Activated T-cell treated with anti-CD3 and anti-CD28 coated beads, Interleukin-2, amount 50 U/mL, for 24 hours (primary cell): ENCODE data around the gene GLT8D2.
A peak's percentile ranks its signal among the peaks of the same experiment; 100 is the strongest.

ENCODE experiments used
- DNase-seq: peaks from one replicate; pipeline ENCODE4 v3.0.0-alpha.2; 2020
- H3K27ac Mint-ChIP-seq: 2 replicates; pipeline ENCODE4 v1.8.0; 2020; ENCODE audit warnings: mild to moderate bottlenecking, mixed read lengths
- H3K27me3 Mint-ChIP-seq: 2 replicates; pipeline ENCODE4 v1.8.0; 2020; ENCODE audit warnings: mixed read lengths
- H3K36me3 Mint-ChIP-seq: 2 replicates; pipeline ENCODE4 v1.8.0; 2020; ENCODE audit warnings: low read depth, mixed read lengths
- H3K4me1 Mint-ChIP-seq: 2 replicates; pipeline ENCODE4 v1.8.0; 2020; ENCODE audit warnings: low read depth, mixed read lengths
- H3K4me3 Mint-ChIP-seq: 2 replicates; pipeline ENCODE4 v1.8.0; 2020; ENCODE audit warnings: mild to moderate bottlenecking, moderate library complexity, mixed read lengths
- H3K9me3 Mint-ChIP-seq: 2 replicates; pipeline ENCODE4 v1.8.0; 2020; ENCODE audit warnings: mixed read lengths

The GLT8D2 gene, protein sequence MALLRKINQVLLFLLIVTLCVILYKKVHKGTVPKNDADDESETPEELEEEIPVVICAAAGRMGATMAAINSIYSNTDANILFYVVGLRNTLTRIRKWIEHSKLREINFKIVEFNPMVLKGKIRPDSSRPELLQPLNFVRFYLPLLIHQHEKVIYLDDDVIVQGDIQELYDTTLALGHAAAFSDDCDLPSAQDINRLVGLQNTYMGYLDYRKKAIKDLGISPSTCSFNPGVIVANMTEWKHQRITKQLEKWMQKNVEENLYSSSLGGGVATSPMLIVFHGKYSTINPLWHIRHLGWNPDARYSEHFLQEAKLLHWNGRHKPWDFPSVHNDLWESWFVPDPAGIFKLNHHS

DNA sequence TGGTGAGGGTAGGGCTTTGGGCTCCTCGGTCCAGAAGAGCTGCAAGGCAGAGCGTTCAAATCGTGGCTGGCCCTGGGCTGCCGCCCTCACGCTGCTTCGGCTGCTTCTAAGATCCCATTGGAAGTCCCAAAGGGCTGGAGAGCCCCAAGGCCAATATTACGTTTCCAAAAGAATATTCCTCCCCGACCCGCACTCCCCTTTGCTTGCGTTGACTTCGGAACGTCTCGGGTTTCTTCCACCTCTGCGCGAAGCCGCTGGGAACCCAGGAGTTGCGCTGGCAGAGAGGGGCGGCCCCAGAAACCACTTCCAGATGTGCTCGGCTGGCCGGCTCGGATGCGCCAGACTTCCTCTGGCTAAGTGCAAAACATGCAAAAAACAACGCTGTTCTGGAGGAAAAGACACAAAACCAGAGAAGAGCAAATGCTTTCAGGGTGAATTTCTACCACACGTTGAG lies at the start of gene GLT8D2:
Gene GLT8D2, minus strand, starts transcription at position 285 of the 454 bp plus-strand sequence. CDS start 30,539 bp downstream, outside the sequence.
- H3K36me3 Mint-ChIP-seq: no peaks in the 10 kb centered on the region
- peaks cover 9% of the 10 kb centered on the region for H3K4me1 Mint-ChIP-seq
- no peaks in the 10 kb centered on the region for H3K9me3 Mint-ChIP-seq
- DNase-seq: no peak
- peaks cover 50% of the 10 kb centered on the region for H3K27me3 Mint-ChIP-seq
- H3K27ac Mint-ChIP-seq: no peak within 1 kb of the TSS
- peak within 1 kb of the TSS; percentile 54 for H3K4me3 Mint-ChIP-seq

DNA sequence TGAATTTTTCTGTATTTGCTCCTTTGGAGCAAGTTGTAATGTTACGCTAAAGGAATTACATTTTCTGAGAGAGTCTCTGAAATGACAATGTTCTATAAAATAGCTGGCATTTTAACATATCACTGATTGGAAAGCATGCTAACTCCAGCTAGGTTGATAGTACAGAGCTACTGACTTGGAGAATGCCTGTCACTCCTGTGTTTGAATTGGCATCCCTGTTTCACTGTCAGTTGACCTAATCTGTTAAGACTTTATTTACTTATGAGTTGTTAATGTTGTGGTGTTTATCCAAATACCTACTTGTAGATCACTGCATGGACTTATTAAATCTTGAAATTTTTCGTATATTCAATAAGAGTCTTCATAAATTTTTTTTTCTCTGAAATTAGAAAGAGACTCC lies 48.0 kb upstream of the GLT8D2 start:
- Mint-ChIP-seq H3K4me1 (peaks cover 14% of the 10 kb centered on the region), H3K27ac (no peak overlapping the region), H3K9me3 (no peaks in the 10 kb centered on the region), H3K4me3 (no peak overlapping the region), H3K36me3 (peaks cover 75% of the 10 kb centered on the region), H3K27me3 (no peaks in the 10 kb centered on the region)
- DNase-seq: no peak

DNA sequence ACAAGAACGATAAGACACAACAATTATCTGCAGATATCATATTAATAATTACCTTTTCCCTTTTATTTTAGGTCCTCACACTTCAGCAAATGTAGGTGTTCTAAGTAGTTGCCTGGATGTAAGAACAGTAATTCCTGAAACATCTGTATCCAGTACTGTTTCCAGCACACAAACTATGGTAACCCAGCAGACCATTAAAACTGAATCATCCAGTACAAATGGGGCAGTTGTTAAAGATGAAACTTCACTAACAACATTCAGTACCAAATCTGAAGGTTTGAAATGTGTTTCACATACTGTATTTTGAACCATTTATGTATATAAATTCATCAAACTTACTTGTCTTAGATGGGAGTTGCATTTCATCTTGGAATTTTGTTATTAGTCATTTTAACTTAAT lies 45.3 kb upstream of the GLT8D2 start:
- Mint-ChIP-seq H3K27me3 (no peaks in the 10 kb centered on the region), H3K27ac (no peak overlapping the region), H3K36me3 (peaks cover 73% of the 10 kb centered on the region)

DNA sequence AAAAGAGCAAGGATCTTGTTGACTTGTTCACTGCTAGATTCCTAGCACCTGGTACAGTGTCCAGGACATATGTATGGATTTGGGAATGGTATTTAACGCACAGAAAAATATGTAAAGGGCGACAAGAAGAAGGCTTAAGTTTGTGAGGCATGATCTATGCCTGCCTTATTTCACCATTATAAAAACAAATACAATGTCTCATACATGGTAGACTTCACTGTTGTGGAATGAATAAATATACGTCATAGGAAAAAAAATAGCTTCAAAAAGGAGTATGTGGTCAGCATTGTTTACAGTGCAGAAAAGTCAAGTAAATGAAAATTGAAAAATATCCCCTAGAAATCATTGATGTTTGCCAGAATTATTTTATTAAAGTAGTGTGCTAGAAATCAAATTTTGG lies 44.3 kb upstream of the GLT8D2 start:
- Mint-ChIP-seq H3K36me3 (peaks cover 77% of the 10 kb centered on the region), H3K4me1 (peaks cover 14% of the 10 kb centered on the region), H3K4me3 (no peak overlapping the region), H3K27ac (no peak overlapping the region), H3K9me3 (no peaks in the 10 kb centered on the region), H3K27me3 (no peaks in the 10 kb centered on the region)
- no peak for DNase-seq

More for the DNA sequence above, 45.3 kb upstream of the GLT8D2 start:
- Mint-ChIP-seq H3K4me1 (peaks cover 14% of the 10 kb centered on the region), H3K9me3 (no peaks in the 10 kb centered on the region), H3K4me3 (no peak overlapping the region)
- no peak for DNase-seq

DNA sequence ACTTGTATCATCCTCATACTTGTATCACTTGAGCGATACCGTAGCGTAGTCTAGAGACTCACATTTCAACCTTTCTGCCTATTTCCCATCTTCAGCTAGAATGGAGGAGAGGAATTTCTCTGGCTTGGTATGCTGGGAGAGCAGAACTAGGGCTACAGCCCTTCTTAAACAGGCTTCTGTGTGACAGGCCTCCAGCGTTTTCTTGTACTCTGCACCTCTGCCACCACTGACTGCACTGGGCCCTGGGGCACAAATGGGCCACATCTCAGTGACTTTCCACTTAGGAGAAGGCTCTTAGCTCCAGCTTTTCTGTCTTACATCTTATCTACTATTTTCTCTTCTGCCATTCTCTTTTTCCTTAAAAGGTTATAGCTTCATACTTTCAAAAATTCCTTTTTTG lies 41.1 kb upstream of the GLT8D2 start:
- no peak overlapping the region for H3K27ac Mint-ChIP-seq
- peaks cover 11% of the 10 kb centered on the region for H3K4me1 Mint-ChIP-seq
- H3K4me3 Mint-ChIP-seq: no peak overlapping the region
- DNase-seq: no peak
- H3K36me3 Mint-ChIP-seq: peaks cover 69% of the 10 kb centered on the region
- no peaks in the 10 kb centered on the region for H3K27me3 Mint-ChIP-seq
- H3K9me3 Mint-ChIP-seq: no peaks in the 10 kb centered on the region

DNA sequence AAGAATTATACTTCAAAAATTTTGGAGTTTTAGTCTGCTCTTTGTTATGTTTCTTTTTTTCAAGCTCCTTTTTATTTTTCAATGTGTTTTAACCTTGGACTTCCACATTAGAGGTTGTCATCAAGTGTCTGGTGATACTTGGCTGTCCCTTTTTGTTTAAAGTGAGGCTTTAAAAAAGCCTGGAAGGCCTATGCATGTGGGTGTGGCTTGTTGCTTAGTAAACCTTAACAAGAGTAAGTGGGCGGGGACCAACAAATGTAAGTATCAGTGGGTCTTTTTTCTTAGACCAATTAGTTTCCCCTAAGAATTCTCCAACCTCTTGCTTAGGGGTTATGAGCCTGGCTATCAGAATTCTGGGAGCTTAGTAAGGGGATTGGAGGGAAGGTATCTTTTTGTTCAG lies 40.7 kb upstream of the GLT8D2 start:
- no peaks in the 10 kb centered on the region for H3K9me3 Mint-ChIP-seq
- H3K4me1 Mint-ChIP-seq: peaks cover 11% of the 10 kb centered on the region
- H3K27ac Mint-ChIP-seq: no peak overlapping the region
- no peak for DNase-seq
- no peaks in the 10 kb centered on the region for H3K27me3 Mint-ChIP-seq
- no peak overlapping the region for H3K4me3 Mint-ChIP-seq
- peaks cover 72% of the 10 kb centered on the region for H3K36me3 Mint-ChIP-seq

DNA sequence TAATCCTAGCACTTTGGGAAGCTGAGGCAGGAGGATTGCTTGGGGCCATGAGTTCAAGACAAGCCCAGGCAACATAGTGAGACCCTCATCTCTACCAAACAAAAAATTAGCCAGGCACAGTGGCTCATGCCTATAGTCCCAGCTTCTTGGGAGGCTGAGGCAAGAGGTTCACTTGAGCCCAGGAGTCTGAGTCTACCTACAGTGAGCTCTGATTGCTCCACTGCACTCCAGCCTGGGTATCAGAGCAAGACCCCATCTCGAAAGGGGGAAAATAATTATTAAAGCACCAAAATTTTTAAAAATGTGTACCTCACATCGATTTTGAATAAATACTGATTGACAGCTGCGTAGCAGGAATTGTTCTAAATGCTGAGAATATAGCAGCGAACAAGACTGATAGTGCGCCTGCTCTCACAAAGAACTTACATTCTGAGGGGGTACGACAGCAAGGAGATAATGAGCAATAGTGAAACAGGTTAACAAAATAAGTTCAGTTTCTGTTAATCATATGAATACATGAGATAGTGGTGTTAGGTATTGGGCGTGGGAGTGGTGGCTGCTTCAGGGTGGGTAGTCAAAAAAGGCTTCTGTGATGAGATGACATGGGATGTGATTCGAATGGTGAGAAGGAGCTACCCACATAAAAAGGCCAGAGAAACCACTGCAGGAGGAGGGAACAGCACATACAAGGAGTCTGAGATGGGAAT lies 33.9 kb upstream of the GLT8D2 start:
- H3K36me3 Mint-ChIP-seq: peaks cover 65% of the 10 kb centered on the region
- peak overlapping the region; percentile 6 for H3K4me3 Mint-ChIP-seq
- no peaks in the 10 kb centered on the region for H3K9me3 Mint-ChIP-seq
- peak; percentile 36 for DNase-seq
- peaks cover 23% of the 10 kb centered on the region for H3K4me1 Mint-ChIP-seq
- no peaks in the 10 kb centered on the region for H3K27me3 Mint-ChIP-seq
- peak overlapping the region; percentile 65 for H3K27ac Mint-ChIP-seq

DNA sequence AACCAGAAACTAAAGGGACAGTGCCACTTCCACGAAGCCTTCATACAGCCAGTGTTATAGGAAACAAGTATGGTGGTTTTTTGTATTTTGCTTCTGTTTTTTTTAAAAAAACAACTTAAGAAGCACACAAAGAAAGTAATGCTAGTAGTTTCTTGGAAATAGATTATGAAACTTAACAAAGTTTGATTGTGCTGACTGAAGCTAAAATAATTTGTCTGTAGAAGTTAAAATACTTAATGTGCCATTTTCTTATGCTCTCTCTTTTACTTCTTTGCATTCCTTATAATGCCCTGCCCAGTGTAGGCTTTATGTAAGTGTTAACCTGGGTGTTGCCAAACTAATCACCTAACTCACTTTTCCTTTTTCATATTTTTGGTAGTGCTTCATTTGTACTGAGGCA lies 30.8 kb upstream of the GLT8D2 start:
- no peak overlapping the region for H3K27ac Mint-ChIP-seq
- no peaks in the 10 kb centered on the region for H3K9me3 Mint-ChIP-seq
- no peaks in the 10 kb centered on the region for H3K27me3 Mint-ChIP-seq
- DNase-seq: no peak
- H3K4me3 Mint-ChIP-seq: no peak overlapping the region
- H3K36me3 Mint-ChIP-seq: peaks cover 59% of the 10 kb centered on the region
- peaks cover 29% of the 10 kb centered on the region for H3K4me1 Mint-ChIP-seq

DNA sequence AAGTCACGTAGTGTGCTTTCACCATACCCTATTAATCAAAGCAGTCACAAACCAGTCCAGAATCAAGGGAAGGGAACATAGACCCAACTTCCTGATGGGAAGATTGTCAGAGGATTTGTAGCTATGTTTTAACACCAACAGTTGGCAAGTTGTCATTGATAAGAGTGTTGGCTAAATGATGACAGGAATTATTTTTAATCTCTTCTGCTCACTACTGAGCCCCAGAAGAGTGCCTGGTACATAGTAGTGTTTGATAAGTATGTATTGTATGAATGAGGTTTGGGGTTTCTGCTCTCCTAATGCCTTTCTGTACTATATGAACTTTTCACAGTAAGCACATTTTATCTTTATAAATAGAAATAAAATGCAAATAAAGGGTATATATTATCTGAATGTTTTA lies 29.0 kb upstream of the GLT8D2 start:
- Mint-ChIP-seq H3K4me1 (peaks cover 24% of the 10 kb centered on the region), H3K9me3 (no peaks in the 10 kb centered on the region), H3K27ac (no peak overlapping the region), H3K4me3 (no peak overlapping the region), H3K36me3 (peaks cover 47% of the 10 kb centered on the region), H3K27me3 (no peaks in the 10 kb centered on the region)
- no peak for DNase-seq

DNA sequence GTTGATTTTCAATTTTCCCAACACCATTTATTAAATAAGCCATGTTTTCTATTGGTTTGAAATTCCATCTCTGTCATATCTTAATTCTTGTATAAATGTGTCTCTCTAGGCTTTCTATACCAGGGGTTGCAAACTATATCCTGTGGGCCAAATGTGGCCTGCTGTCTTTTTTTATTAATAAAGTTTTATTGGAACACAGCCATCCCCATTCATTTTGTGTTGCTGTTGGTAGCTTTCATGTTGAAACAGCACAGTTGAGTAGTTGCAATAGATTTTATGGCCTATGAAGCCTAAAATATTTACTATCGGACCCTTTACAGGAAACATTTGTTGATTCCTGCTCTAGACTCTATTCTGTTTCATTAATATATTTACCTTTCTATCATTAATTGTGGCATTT lies 23.7 kb upstream of the GLT8D2 start:
- Mint-ChIP-seq H3K27me3 (no peaks in the 10 kb centered on the region), H3K27ac (no peak overlapping the region), H3K9me3 (no peaks in the 10 kb centered on the region), H3K36me3 (peaks cover 46% of the 10 kb centered on the region), H3K4me3 (no peak overlapping the region), H3K4me1 (peaks cover 11% of the 10 kb centered on the region)
- no peak for DNase-seq

DNA sequence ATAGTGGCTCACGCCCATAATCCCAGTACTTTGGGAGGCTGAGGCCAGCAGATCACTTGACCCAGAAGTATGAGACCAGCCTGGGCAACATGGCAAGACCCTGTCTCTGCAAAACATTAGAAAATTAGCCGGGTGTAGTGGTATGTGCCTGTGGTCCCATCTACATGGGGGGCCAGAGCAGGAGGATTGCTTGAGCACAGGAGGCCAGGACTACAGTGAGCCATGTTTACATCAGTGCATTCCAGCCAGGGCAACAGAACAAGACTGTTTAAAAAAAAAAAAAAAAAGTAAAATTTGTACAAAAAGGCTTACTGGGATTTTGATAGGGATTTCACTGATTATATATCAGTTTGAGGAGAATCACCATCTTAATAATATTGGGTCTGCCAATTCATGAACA lies 22.1 kb upstream of the GLT8D2 start:
- no peaks in the 10 kb centered on the region for H3K27me3 Mint-ChIP-seq
- H3K9me3 Mint-ChIP-seq: no peaks in the 10 kb centered on the region
- H3K4me1 Mint-ChIP-seq: peaks cover 18% of the 10 kb centered on the region
- no peak for DNase-seq
- peaks cover 48% of the 10 kb centered on the region for H3K36me3 Mint-ChIP-seq
- H3K4me3 Mint-ChIP-seq: no peak overlapping the region
- H3K27ac Mint-ChIP-seq: no peak overlapping the region

DNA sequence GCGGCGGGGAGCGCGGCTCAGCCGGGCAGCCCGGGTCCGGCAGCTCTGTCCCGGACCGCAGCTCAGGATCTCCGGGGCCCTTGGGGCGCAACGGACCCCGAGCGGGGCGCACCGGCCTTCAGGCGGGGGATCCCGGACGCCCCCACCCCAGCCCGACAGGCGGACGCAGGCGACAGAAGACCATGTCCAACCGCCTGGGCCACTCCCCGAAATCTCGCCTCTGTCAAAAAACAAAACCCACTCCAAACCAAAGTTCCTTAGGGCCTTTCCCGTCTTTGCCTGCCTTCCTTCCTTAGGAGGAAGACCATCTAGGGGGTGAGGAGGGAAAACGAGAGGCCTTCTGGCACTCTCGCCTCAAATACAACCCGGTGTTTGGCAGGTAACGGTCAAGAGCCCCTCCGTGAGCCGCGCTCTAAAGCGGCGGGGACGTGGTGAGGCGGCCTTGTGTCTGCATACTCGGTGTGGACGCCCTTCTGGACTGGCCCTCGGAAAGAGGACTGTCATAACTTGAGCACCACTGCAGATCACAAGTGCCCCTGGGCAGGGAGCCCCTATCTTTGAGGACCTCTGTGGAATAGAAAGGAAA lies 14.9 kb upstream of the GLT8D2 start:
- peaks cover 6% of the 10 kb centered on the region for H3K27me3 Mint-ChIP-seq
- peaks cover 25% of the 10 kb centered on the region for H3K36me3 Mint-ChIP-seq
- H3K27ac Mint-ChIP-seq: peak overlapping the region; percentile 79
- DNase-seq: no peak
- H3K9me3 Mint-ChIP-seq: no peaks in the 10 kb centered on the region
- peaks cover 32% of the 10 kb centered on the region for H3K4me1 Mint-ChIP-seq
- H3K4me3 Mint-ChIP-seq: peak overlapping the region; percentile 98

DNA sequence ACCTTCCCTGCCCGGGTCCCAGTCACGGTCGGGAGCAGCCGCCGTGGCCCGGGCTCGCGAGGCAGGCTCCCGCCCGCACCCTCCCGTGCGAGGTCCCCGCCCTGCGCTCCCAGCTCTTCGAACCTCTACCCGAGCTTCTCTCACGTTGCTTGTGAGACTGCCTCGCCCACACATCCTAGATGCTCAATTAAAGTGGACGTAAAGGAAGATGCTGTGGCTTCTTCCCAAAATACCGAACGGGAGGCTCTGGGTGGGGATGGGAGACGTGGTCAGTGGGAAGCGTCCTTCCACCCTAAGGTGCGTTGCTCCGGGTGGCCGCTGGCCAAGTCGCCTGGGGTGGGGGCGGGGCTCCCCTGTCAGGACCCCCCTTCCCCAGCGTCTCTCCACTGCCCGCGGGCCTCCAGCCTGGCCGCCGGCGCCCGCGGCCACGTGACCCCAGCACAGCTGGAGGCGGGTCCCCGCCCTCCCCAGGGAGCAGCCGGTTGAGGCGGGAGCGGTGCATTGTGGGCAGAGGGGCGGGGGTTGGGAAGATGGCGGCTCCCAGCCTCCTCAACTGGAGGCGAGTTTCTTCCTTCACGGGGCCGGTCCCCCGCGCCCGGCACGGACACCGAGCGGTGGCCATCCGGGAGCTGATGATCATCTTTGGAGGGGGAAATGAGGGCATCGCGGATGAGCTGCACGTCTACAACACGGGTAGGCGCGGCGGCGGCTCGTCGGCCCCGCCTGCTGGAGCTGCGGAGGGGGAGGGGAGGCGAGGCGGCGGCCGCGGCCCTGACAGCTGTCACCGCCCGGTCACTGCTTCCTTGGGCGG lies 14.2 kb upstream of the GLT8D2 start, which contains the start of gene HCFC2:
Gene HCFC2, plus strand, starts transcription at position 501 of the 811 bp plus-strand sequence. Its CDS starts 30 bp downstream, at position 531.
- Mint-ChIP-seq H3K4me3 (peak within 1 kb of the TSS; percentile 98), H3K9me3 (no peaks in the 10 kb centered on the region), H3K27ac (peak within 1 kb of the TSS; percentile 96), H3K36me3 (peaks cover 20% of the 10 kb centered on the region), H3K27me3 (peaks cover 10% of the 10 kb centered on the region), H3K4me1 (peaks cover 32% of the 10 kb centered on the region)
- peak; percentile 94 for DNase-seq

DNA sequence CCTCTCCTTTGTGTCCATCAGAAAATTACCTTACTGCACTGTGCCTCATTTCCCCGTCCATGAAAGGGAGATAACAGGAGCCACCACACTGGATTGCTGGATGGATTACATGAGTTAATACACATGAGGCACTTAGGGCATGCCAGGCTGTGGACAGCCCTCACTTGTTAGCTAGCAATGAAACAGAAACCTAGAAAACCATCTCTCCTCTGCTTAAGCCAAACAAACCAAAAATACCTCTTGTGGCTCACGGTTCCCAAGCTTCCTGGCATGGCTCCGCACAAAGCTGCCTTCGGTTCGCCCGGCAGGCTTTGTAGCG lies 13.7 kb upstream of the GLT8D2 start:
- H3K27ac Mint-ChIP-seq: peak overlapping the region; percentile 96
- peak overlapping the region; percentile 98 for H3K4me3 Mint-ChIP-seq
- peaks cover 30% of the 10 kb centered on the region for H3K4me1 Mint-ChIP-seq
- DNase-seq: no peak
- H3K27me3 Mint-ChIP-seq: peaks cover 11% of the 10 kb centered on the region
- peaks cover 16% of the 10 kb centered on the region for H3K36me3 Mint-ChIP-seq
- no peaks in the 10 kb centered on the region for H3K9me3 Mint-ChIP-seq
